PC-3 (cell line): ENCODE results near the gene ROBO2.

Source experiments
- CTCF ChIP-seq: fragments of 300-600 bp; sonication (generic); conservative IDR thresholded peaks from 2 replicates; pipeline ENCODE4 v1.5.1; 2017; ENCODE audit warnings: antibody characterized with exemption, low read depth, mild to moderate bottlenecking, low read length
- EZH2phosphoT487 ChIP-seq: fragments of 300-600 bp; sonication (generic); IDR thresholded peaks from 2 replicates; pipeline ENCODE4 v1.6.1; 2018; ENCODE audit warnings: mild to moderate bottlenecking, antibody characterized with exemption, low read length, borderline replicate concordance

DNA sequence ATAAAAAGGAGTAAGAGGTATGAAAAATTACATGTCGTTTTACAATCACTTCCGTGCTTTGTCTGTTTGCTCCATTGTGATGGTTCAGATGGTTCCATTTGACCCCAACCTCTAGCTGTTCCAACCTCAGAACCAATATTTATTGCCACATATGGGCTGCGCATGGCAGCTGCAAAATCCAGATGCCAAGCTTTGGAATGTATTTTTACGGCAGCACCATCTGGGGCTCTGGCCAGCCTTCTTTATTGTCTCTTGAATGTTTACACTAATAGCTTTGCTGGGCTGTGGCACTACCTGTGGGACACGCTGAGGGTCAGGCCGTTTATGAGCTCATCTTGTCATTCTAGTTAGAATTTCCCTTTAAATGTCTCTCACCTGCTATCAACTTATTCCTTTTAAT lies 219.8 kb downstream of the ROBO2 start:
- TF ChIP-seq CTCF (no peak), EZH2phosphoT487 (no peak)
